GM12878 (cell line): ENCODE data around the gene SKAP1. TPM values are rescaled to one million over a fixed set of nuclear protein-coding genes. Genes with fewer than 3 reads are reported as not detected.
"Not testable (repeated sequence)": the region's sequence is repeated elsewhere in the genome, so short reads cannot be mapped to it uniquely, and the experiment has no call there.

Source experiments
- ATAC-seq: fragments of 200-7000 bp; cut with Tn5 transposase; 3 replicates; pipeline ENCODE4 v1.9.1; 2020; ENCODE audit warnings: mild to moderate bottlenecking, moderate library complexity
- BruUV-seq: library from RNA; stranded (reverse); fragments of 400-500 nt; replicated peaks from 2 replicates; lab custom pipeline; 2021; lab: Mats Ljungman, UMichigan
- CTCF ChIA-PET: fragments of 300-600 bp; sonication (Branson Sonifier 250); formaldehyde crosslinking; extraction: SDS; loops from one replicate; lab custom pipeline; 2021; ENCODE audit warnings: inconsistent platforms; lab: Yijun Ruan, JAX
- POLR2A ChIA-PET: fragments of 350-600 bp; formaldehyde crosslinking; extraction: SDS; loops from one replicate; lab custom pipeline; 2021; ENCODE audit warnings: inconsistent platforms; lab: Charles Lee
- RAD21 ChIA-PET: fragments of 300-600 bp; sonication (Branson Sonifier 250); formaldehyde crosslinking; loops from one replicate; lab custom pipeline; 2023; ENCODE audit warnings: antibody characterized with exemption; ENCODE audit not compliant: unreplicated experiment; lab: Charles Lee
- SMC1A ChIA-PET: fragments of 300-600 bp; sonication (Branson Sonifier 250); formaldehyde crosslinking; loops from one replicate; lab custom pipeline; 2023; ENCODE audit not compliant: unreplicated experiment, uncharacterized antibody; lab: Charles Lee
- DNase-seq: peaks from one replicate; pipeline ENCODE4 v3.0.0-alpha.2; 2011; ENCODE audit warnings: low read depth, low spot score
- FAIRE-seq: peaks from 3 replicates; lab custom pipeline; 2011; peaks lifted over from hg19 to GRCh38; lab: Jason Lieb, UNC
- H2AFZ ChIP-seq: 2 replicates; pipeline ENCODE4 v1.6.0; 2011; ENCODE audit warnings: low read depth, low read length, control low read depth; ENCODE audit not compliant: control insufficient read depth
- H3K27ac ChIP-seq: 2 replicates; pipeline ENCODE4 v1.5.1; 2011; ENCODE audit warnings: control low read depth; ENCODE audit not compliant: control insufficient read depth, insufficient read depth
- H3K27me3 ChIP-seq, 2 experiments: replicated peaks in 1 of 2; 2 replicates each; pipeline versions ENCODE4 v1.6.0 to v1.6.1; 2011; ENCODE audit warnings: low read length in 1 of 2; ENCODE audit not compliant: control insufficient read depth in 2 of 2, insufficient read depth in 2 of 2
- H3K36me3 ChIP-seq, 2 experiments: 2 replicates each; pipeline ENCODE4 v1.5.1; 2011; ENCODE audit warnings: low read length in 1 of 2; ENCODE audit not compliant: control insufficient read depth in 2 of 2, insufficient read depth in 2 of 2
- H3K4me1 ChIP-seq: 2 replicates; pipeline ENCODE4 v1.6.1; 2011; ENCODE audit warnings: mild to moderate bottlenecking, low read length, moderate library complexity, mixed read lengths; ENCODE audit not compliant: control insufficient read depth, insufficient read depth
- H3K4me2 ChIP-seq: 2 replicates; pipeline ENCODE4 v1.6.0; 2011; ENCODE audit warnings: control low read depth; ENCODE audit not compliant: control insufficient read depth, insufficient read depth
- H3K4me3 ChIP-seq: fragments of 200-600 bp; sonication (generic); 2 replicates; pipeline ENCODE4 v1.5.1; 2016
- H3K79me2 ChIP-seq: 2 replicates; pipeline ENCODE4 v1.6.0; 2011; ENCODE audit warnings: low read length; ENCODE audit not compliant: control insufficient read depth, insufficient read depth
- H3K9ac ChIP-seq: 2 replicates; pipeline ENCODE4 v1.8.0; 2011; ENCODE audit warnings: low read length, control low read depth, mixed read lengths; ENCODE audit not compliant: control insufficient read depth, insufficient read depth
- H3K9me3 ChIP-seq: replicated peaks from 3 replicates; pipeline ENCODE4 v1.5.1; 2011; ENCODE audit warnings: mild to moderate bottlenecking, low read length; ENCODE audit not compliant: control insufficient read depth, insufficient read depth
- H4K20me1 ChIP-seq: 2 replicates; pipeline ENCODE4 v1.6.0; 2011; ENCODE audit not compliant: control insufficient read depth, insufficient read depth
- POLR2AphosphoS2 ChIP-seq: IDR thresholded peaks from 2 replicates; pipeline ENCODE4 v1.6.1; 2011; ENCODE audit warnings: low read depth, mild to moderate bottlenecking, low read length, improper control_type of control experiment, moderate library complexity
- WGBS: methylation state at CpG from one replicate; pipeline ENCODE4 v1.1.6; 2016; ENCODE audit warnings: low lambda C conversion rate; ENCODE audit not compliant: insufficient replicate concordance, insufficient coverage; ENCODE audit errors: missing lambda C conversion rate; 5-methylcytosine and 5-hydroxymethylcytosine counted together
- in situ Hi-C: fragments of 300-500 bp; cut with MboI; formaldehyde crosslinking; loops from 9 replicates; pipeline ENCODE4 v1.14.3; 2018; ENCODE audit warnings: mixed read lengths
- intact Hi-C: fragments of 100-400 bp; cut with micrococcal nuclease; formaldehyde crosslinking; loops from one replicate; pipeline ENCODE4 v1.14.2; 2022; ENCODE audit not compliant: unreplicated experiment
- polyA plus RNA-seq, 11 experiments: library from polyadenylated mRNA; depleted of rRNA in 4 of 11; unstranded in 6 of 11; stranded (reverse) in 5 of 11; fragments of >200 nt; fragmentation: Nextera tagmentation in 4 of 11; fragmentation: Illumina TruSeq in 1 of 11; extraction: Ambion mirVana in 4 of 11; extraction: Trizol in 1 of 11; gene quantifications; 1 replicate in 1 of 11; 2 replicates in 10 of 11; pipeline versions ENCODE4 v1.2.1 to v1.2.3, GENCODE V29; 2011 to 2016; ENCODE audit warnings: inconsistent platforms in 2 of 11, missing spikeins in 2 of 11, low read depth in 1 of 11
- total RNA-seq, 4 experiments: library from RNA; depleted of rRNA in 3 of 4; stranded (reverse); fragments of >200 nt in 3 of 4; fragmentation: Illumina TruSeq in 1 of 4; extraction: Trizol in 1 of 4; gene quantifications; 2 replicates each; pipeline versions ENCODE4 v1.2.1 to v1.2.3, GENCODE V29; 2013 to 2021

The SKAP1 gene
- total and polyA plus RNA-seq, 10 of the 15 experiments (the other 5 are each of a cell fraction or from before 2014, with no cell fraction given), result 17.1 to 97.6 (median 35.9) TPM

DNA sequence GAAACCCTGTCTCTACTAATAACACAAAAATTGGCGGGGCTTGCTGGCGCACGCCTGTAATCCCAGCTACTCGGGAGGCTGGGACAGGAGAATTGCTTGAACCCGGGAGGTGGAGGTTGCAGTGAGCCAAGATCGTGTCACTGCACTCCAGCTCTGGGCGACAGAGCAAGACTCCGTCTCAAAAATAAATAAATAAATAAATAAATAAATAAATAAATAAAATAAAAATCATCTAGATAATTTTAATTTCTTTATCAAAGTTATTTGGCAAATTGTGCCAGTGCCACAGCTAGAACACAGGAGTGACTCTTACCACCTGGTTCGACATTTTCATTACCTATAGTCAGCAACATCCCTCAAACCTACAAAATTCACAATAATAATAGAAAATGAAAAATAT lies 143.1 kb downstream of the SKAP1 start:
- H3K9me3 ChIP-seq, H3K27ac ChIP-seq, DNase-seq, H2AFZ ChIP-seq, H3K79me2 ChIP-seq, ATAC-seq, H3K4me3 ChIP-seq, FAIRE-seq, H3K9ac ChIP-seq, POLR2A ChIA-PET, in situ Hi-C loops, H3K4me2 ChIP-seq, intact Hi-C loops, H3K27me3 ChIP-seq, H3K36me3 ChIP-seq, H4K20me1 ChIP-seq, RAD21 ChIA-PET, H3K4me1 ChIP-seq, BruUV-seq: not testable (repeated sequence)
- 87% methylated on average over 9 of the region's 9 CpGs for WGBS
- SMC1A ChIA-PET, result interaction anchor here (0.9 to 2.6 kb wide), 3 partner anchors 12 to 49 kb away, joined by 3 to 8 read pairs (median 5); no protein-coding TSS in a partner anchor
- CTCF ChIA-PET, result interaction anchor here (0.9 to 20.0 kb wide), 5 partner anchors 21 to 155 kb away, joined by 3 to 190 read pairs (median 3); no protein-coding TSS in a partner anchor

DNA sequence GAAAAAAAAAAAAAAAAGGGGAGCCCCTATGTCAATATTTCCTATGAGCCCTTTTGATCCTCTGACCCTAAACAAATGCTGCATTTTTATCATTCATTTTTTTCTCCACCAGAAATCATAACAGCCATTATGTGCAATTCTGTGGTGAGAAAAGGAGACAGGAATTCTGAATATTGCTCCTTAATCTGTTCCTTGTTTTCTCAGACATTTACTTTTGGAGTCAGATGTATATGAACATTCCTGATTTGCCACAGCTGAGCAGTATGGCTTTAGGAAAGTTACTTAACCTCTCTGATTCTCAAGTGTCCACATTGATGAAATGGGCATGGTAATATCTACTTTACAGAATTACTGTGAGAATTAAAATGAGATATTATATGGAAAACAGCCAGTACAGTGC lies 144.4 kb downstream of the SKAP1 start:
- Histone ChIP-seq H3K79me2 (no peaks in the 10 kb centered on the region), H3K4me3 (no peak overlapping the region), H3K4me1 (no peaks in the 10 kb centered on the region), H3K27me3 (no peaks in the 10 kb centered on the region), H2AFZ (no peak overlapping the region), H3K27ac (no peak overlapping the region), H3K36me3 (no peaks in the 10 kb centered on the region), H4K20me1 (no peaks in the 10 kb centered on the region), H3K9me3 (no peaks in the 10 kb centered on the region), H3K9ac (no peak overlapping the region)
- POLR2A ChIA-PET, result no interaction called here
- intact Hi-C loops, result no loop called here
- CTCF ChIA-PET, result no interaction called here
- RAD21 ChIA-PET, result no interaction called here
- in situ Hi-C loops, result no loop called here
- BruUV-seq, result no TSS peak
- no peak for TF ChIP-seq POLR2AphosphoS2
- TF ChIP-seq, all 136 proteins: peak for 0
- SMC1A ChIA-PET, result no interaction called here
- ATAC-seq, result no peak
- no peak overlapping the region for H3K4me2 ChIP-seq
- no peak for FAIRE-seq
- DNase-seq, result no peak
